T-cell (primary cell): Measurements from ENCODE around the gene ASIC3. TPM values are rescaled to one million over a fixed set of nuclear protein-coding genes. Genes with fewer than 3 reads are reported as not detected.
"Not testable (repeated sequence)": the region's sequence is repeated elsewhere in the genome, so short reads cannot be mapped to it uniquely, and the experiment has no call there.

Source experiments
- ATAC-seq, 4 experiments: fragments of 200-7000 bp in 3 of 4; fragments of 150-1000 bp in 1 of 4; cut with Tn5 transposase; replicated peaks in 1 of 4; 1 replicate in 3 of 4; 2 replicates in 1 of 4; pipeline ENCODE4 v1.10.0; 2021; ENCODE audit warnings: moderate library complexity in 3 of 4, mild to moderate bottlenecking in 2 of 4, moderate number of reproducible peaks in 1 of 4
- CTCF ChIA-PET, 2 donors: fragments of 300-600 bp; sonication (Branson Sonifier 250); formaldehyde crosslinking; loops; one replicate each; lab custom pipeline; 2022; ENCODE audit warnings: antibody characterized with exemption in 2 of 2; lab: Charles Lee
- POLR2A ChIA-PET, 2 donors: fragments of 300-600 bp; sonication (Branson Sonifier 250); formaldehyde crosslinking; loops; one replicate each; lab custom pipeline; 2022; ENCODE audit warnings: antibody characterized with exemption in 2 of 2; lab: Charles Lee
- DNase-seq, 35 experiments: peaks; one replicate each; pipeline versions ENCODE4 v3.0.0 to v3.0.0-alpha.2; 2013 to 2023
- H3K27ac ChIP-seq: one replicate; pipeline ENCODE4 v1.5.1; 2013; ENCODE audit warnings: low read length
- H3K27me3 ChIP-seq, 2 experiments: replicated peaks in 1 of 2; 1 replicate in 1 of 2; 2 replicates in 1 of 2; pipeline versions ENCODE4 v1.6.1 to v1.7.0; 2013; ENCODE audit warnings: low read length in 1 of 2, mixed read lengths in 1 of 2; ENCODE audit not compliant: control insufficient read depth in 2 of 2, insufficient read depth in 2 of 2; ENCODE audit errors: extremely low read depth in 1 of 2
- H3K36me3 ChIP-seq, 2 donors: 1 replicate in 1 of 2; 2 replicates in 1 of 2; pipeline versions ENCODE4 v1.6.1 to v1.7.0; 2013; ENCODE audit warnings: low read length in 1 of 2; ENCODE audit not compliant: control insufficient read depth in 2 of 2, insufficient read depth in 1 of 2; ENCODE audit errors: extremely low read depth in 1 of 2
- H3K4me1 ChIP-seq, 2 experiments: 1 replicate in 1 of 2; 2 replicates in 1 of 2; pipeline versions ENCODE4 v1.6.1 to v1.7.0; 2013; ENCODE audit warnings: low read length in 2 of 2, mixed read lengths in 1 of 2; ENCODE audit not compliant: insufficient read depth in 2 of 2, control insufficient read depth in 1 of 2; ENCODE audit errors: extremely low read depth in 1 of 2
- H3K4me3 ChIP-seq, 2 donors: 1 replicate in 1 of 2; 2 replicates in 1 of 2; pipeline versions ENCODE4 v1.5.1 to v1.7.0; 2013; ENCODE audit warnings: mild to moderate bottlenecking in 2 of 2, low read length in 1 of 2, moderate library complexity in 1 of 2; ENCODE audit not compliant: control insufficient read depth in 1 of 2; ENCODE audit errors: extremely low read depth in 1 of 2
- H3K9me3 ChIP-seq: 2 replicates; pipeline ENCODE4 v1.7.0; 2013
- H3K27ac Mint-ChIP-seq, 2 donors: one replicate each; pipeline ENCODE4 v1.8.0; 2020 to 2021; ENCODE audit warnings: mild to moderate bottlenecking in 2 of 2, mixed read lengths in 2 of 2
- H3K27me3 Mint-ChIP-seq, 2 donors: one replicate each; pipeline ENCODE4 v1.8.0; 2021 to 2022; ENCODE audit warnings: mixed read lengths in 2 of 2
- H3K36me3 Mint-ChIP-seq: one replicate; pipeline ENCODE4 v1.8.0; 2021; ENCODE audit warnings: mixed read lengths
- H3K4me1 Mint-ChIP-seq, 3 donors: one replicate each; pipeline ENCODE4 v1.8.0; 2020 to 2022; ENCODE audit warnings: mixed read lengths in 3 of 3, mild to moderate bottlenecking in 1 of 3
- H3K4me3 Mint-ChIP-seq, 3 donors: one replicate each; pipeline ENCODE4 v1.8.0; 2020 to 2022; ENCODE audit warnings: mild to moderate bottlenecking in 3 of 3, mixed read lengths in 3 of 3, moderate library complexity in 3 of 3
- H3K9me3 Mint-ChIP-seq, 3 donors: one replicate each; pipeline ENCODE4 v1.8.0; 2020 to 2022; ENCODE audit warnings: mixed read lengths in 3 of 3
- WGBS: methylation state at CpG from one replicate; pipeline ENCODE4 v1.1.5; 2013; ENCODE audit warnings: missing lambda C conversion rate; ENCODE audit not compliant: insufficient coverage; 5-methylcytosine and 5-hydroxymethylcytosine counted together
- total RNA-seq, 35 experiments: library from RNA in 6 of 35; stranded (reverse) in 6 of 35; fragments of 120-200 nt in 1 of 35; gene quantifications; one replicate each; pipeline versions ENCODE4 v1.2.1 to v1.2.4 and lab custom pipeline; 2013 to 2026

ASIC3 gene
- total RNA-seq, 5 donors from 2014 or later (not counting 1 experiment from before 2014, with no cell fraction given), result 9.8 to 16.0 (median 11.9) TPM

DNA sequence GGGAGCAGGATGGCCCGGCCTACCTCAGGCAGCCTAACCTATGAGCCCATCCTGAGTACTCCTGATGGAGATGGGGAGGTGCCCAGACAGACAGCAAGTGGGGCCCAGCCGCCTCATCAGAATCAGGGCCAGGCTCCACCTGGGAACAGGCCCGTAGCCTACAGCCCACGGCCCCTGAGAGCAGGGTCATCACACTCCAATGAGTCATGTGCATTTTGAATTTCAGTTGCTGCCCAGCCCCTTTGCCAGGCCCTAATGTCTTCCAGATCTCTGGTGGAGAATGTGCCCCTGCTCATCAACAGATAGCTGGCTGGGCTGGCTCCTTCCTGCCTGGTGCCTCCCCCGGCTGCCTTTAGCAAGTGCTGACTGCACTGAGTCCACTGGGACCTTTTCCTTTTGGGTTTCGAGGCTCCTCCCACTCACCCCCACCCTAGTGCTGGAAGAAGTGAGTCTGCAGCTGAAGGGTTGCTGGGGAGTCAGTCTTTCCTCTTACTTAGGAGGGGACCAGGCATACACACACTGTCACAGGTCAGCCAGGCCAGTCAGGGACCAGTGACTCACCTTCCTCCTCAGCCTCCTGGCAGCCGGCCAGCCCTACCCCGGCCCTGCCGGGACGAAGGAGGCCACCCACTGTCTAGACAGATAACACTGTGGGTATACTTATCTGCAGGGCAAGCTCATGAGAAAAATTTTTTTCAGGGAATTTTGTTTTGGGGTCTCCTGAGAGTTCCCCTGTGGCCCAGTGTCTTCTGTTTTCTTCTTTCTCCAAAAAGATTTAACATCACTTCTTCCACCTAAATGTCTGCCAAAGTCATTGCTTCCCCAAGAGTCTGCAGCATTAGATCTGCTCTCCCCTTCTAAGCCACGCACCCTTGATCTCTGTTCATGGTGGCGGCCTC is 9.1 kb upstream of the ASIC3 start:
- Histone ChIP-seq H3K4me1 (peaks cover 0 to 10% of the 10 kb centered on the region in 2 experiments), H3K9me3 (no peaks in the 10 kb centered on the region), H3K27me3 (no peaks in the 10 kb centered on the region), H3K36me3 (peaks cover 17 to 45% of the 10 kb centered on the region in 2 donors), H3K4me3 (no peak overlapping the region), H3K27ac (no peak overlapping the region)
- no peak overlapping the region for H3K4me3 Mint-ChIP-seq
- ATAC-seq (peak; percentile 29 to 57 (median 38)), DNase-seq (peak in 4 of 35 experiments; percentile 26 to 43 (median 33))
- peaks cover 0 to 12% (median 9%) of the 10 kb centered on the region in 3 donors for H3K4me1 Mint-ChIP-seq
- no peaks in the 10 kb centered on the region for H3K9me3 Mint-ChIP-seq
- H3K27ac Mint-ChIP-seq, result peak overlapping the region; percentile 46 to 48
- ChIA-PET POLR2A (no interaction called here), CTCF (interaction anchor here in 1 of 2 donors (0.8 kb wide), 1 partner anchor 21 kb away, joined by 3 read pairs; no protein-coding TSS in a partner anchor)
- 73% methylated on average over 5 of the region's 12 CpGs for WGBS
- peaks cover 17% of the 10 kb centered on the region for H3K36me3 Mint-ChIP-seq
- H3K27me3 Mint-ChIP-seq, result no peaks in the 10 kb centered on the region

DNA sequence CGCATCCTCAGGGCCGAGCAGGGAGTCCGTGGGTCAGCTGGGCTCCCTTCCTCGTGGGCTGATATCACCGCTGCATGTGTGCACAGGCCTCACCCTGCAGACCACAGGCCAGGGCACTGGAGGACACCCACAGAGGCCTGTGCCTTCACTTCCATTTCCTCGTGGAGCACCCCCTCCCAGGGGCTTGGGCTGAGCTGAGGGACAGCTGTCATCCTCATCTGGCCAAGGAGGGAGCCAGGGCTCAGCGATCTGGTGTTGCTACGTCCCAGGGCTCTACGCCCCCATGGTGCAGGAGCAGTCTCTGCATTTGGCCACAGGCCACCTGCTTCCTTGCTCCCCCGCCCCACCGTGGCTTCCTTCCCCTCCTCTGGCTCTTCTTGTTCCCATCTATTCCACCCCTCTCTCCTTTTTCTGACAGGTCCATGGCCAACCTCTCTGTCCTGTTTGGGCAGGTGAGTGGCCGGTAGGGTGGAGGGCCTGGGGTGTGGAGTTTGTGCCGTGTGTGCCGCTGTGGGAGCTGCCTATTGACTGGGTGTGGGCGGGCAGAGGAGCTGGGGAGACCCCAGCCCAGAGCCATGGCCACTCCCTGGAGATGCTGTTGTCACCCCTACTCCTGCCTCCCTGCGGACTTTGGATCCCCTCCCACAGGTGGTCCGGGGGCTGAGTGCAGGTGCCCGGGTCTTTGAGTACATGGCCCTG is 8.3 kb upstream of the ASIC3 start:
- Histone ChIP-seq H3K4me1 (peaks cover 0 to 10% of the 10 kb centered on the region in 2 experiments), H3K9me3 (no peaks in the 10 kb centered on the region), H3K4me3 (no peak overlapping the region), H3K27ac (no peak overlapping the region), H3K27me3 (no peaks in the 10 kb centered on the region), H3K36me3 (peaks cover 17 to 42% of the 10 kb centered on the region in 2 donors)
- DNase-seq (no peak), ATAC-seq (no peak)
- Mint-ChIP-seq H3K36me3 (peaks cover 17% of the 10 kb centered on the region), H3K4me1 (peaks cover 0 to 12% (median 9%) of the 10 kb centered on the region in 3 donors), H3K27ac (no peak overlapping the region), H3K27me3 (no peaks in the 10 kb centered on the region), H3K9me3 (no peaks in the 10 kb centered on the region), H3K4me3 (no peak overlapping the region)
- CTCF ChIA-PET, result interaction anchor here in 1 of 2 donors (0.8 kb wide), 1 partner anchor 22 kb away, joined by 3 read pairs; no protein-coding TSS in a partner anchor
- WGBS, result 71% methylated on average over 12 of the region's 18 CpGs
- POLR2A ChIA-PET, result no interaction called here

DNA sequence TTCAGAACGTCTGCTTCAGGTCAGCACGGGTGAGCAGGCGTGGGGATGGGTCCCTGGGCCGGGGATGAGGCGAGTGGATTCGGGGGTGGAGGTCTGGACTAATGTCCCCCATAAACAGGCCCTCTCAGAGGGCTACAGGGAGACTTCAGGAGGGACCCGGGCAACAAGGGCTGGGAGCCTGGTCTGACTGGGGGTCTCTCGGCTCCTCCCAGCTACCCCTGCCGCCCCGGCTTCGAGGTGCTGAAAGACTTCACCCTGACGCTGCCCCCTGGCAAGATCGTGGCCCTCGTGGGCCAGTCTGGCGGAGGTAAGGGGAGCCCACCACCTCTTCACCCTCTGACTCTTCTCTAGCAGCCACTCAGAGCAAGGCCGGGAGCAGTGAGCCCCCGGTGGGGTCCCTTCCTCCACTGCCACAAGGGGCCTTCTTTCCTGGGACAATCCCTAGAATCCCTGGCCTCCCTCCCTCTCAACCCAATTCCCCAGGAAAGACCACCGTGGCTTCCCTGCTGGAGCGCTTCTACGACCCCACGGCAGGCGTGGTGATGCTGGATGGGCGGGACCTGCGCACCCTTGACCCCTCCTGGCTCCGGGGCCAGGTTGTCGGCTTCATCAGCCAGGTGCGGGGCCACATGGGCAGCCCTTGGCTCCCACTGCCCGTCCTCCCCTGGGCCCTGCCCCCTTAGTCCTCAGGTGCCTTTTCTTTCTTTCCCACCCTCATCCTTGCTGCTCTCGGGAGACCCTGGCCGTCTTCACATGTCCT is 7.5 kb upstream of the ASIC3 start:
- no peaks in the 10 kb centered on the region for H3K27me3 ChIP-seq
- no peak for DNase-seq
- no peaks in the 10 kb centered on the region for H3K9me3 ChIP-seq
- Mint-ChIP-seq H3K9me3 (no peaks in the 10 kb centered on the region), H3K27ac (no peak overlapping the region), H3K4me3 (no peak overlapping the region), H3K27me3 (no peaks in the 10 kb centered on the region), H3K4me1 (peaks cover 0 to 12% (median 9%) of the 10 kb centered on the region in 3 donors), H3K36me3 (peaks cover 21% of the 10 kb centered on the region)
- no peak overlapping the region for H3K4me3 ChIP-seq
- H3K4me1 ChIP-seq, result peaks cover 0 to 10% of the 10 kb centered on the region in 2 experiments
- peaks cover 17 to 35% of the 10 kb centered on the region in 2 donors for H3K36me3 ChIP-seq
- 95% methylated on average over 27 of the region's 30 CpGs for WGBS
- H3K27ac ChIP-seq, result no peak overlapping the region
- CTCF ChIA-PET, result no interaction called here
- ATAC-seq, result no peak
- POLR2A ChIA-PET, result no interaction called here

DNA sequence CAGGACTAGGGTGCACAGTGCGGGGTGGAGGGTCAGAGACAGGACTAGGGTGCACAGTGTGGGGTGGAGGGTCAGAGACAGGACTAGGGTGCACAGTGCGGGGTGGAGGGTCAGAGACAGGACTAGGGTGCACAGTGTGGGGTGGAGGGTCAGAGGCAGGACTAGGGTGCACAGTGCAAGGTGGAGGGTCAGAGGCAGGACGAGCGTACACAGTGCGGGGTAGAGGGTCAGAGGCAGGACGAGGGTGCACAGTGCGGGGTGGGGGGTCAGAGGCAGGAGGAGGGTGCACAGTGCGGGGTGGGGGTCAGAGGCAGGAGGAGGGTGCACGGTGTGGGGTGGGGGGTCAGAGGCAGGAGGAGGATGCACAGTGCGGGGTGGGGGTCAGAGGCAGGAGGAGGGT is 4.9 kb upstream of the ASIC3 start:
- H3K27ac Mint-ChIP-seq, DNase-seq, H3K27me3 ChIP-seq, H3K27me3 Mint-ChIP-seq, H3K9me3 Mint-ChIP-seq, H3K27ac ChIP-seq, H3K4me3 Mint-ChIP-seq, POLR2A ChIA-PET, CTCF ChIA-PET, H3K4me3 ChIP-seq, H3K9me3 ChIP-seq, ATAC-seq: not testable (repeated sequence)
- H3K36me3 ChIP-seq, result peaks cover 11 to 19% of the 10 kb centered on the region in 2 donors
- H3K4me1 Mint-ChIP-seq, result peaks cover 0 to 12% (median 9%) of the 10 kb centered on the region in 3 donors
- peaks cover 0 to 10% of the 10 kb centered on the region in 2 experiments for H3K4me1 ChIP-seq
- H3K36me3 Mint-ChIP-seq, result peaks cover 13% of the 10 kb centered on the region
- 96% methylated on average over 5 of the region's 10 CpGs for WGBS

DNA sequence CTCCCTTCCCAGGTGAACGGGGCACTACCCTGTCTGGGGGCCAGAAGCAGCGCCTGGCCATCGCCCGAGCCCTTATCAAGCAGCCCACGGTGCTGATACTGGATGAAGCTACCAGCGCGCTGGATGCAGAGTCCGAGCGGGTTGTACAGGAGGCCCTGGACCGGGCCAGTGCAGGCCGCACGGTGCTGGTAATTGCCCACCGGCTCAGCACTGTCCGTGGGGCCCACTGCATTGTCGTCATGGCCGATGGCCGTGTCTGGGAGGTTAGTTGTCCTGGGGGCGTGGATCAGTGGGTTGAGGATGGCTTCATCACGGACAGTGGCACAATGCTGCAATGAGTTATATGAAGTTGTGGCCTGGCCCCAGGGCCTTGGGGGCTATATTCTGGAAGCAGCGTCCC is 4.4 kb upstream of the ASIC3 start:
- 97% methylated on average over 18 of the region's 20 CpGs for WGBS
- no peaks in the 10 kb centered on the region for H3K9me3 Mint-ChIP-seq
- DNase-seq, result no peak
- Histone ChIP-seq H3K27ac (no peak overlapping the region), H3K36me3 (peaks cover 11 to 19% of the 10 kb centered on the region in 2 donors), H3K9me3 (no peaks in the 10 kb centered on the region), H3K4me1 (peaks cover 0 to 7% of the 10 kb centered on the region in 2 experiments), H3K4me3 (no peak overlapping the region), H3K27me3 (no peaks in the 10 kb centered on the region)
- ATAC-seq, result no peak
- CTCF ChIA-PET, result no interaction called here
- H3K27me3 Mint-ChIP-seq, result no peaks in the 10 kb centered on the region
- H3K4me1 Mint-ChIP-seq, result peaks cover 0 to 9% (median 9%) of the 10 kb centered on the region in 3 donors
- peaks cover 13% of the 10 kb centered on the region for H3K36me3 Mint-ChIP-seq
- no peak overlapping the region for H3K4me3 Mint-ChIP-seq
- POLR2A ChIA-PET, result interaction anchor here in 1 of 2 donors (0.6 kb wide), 1 partner anchor 689 kb away, joined by 8 read pairs; no protein-coding TSS in a partner anchor
- no peak overlapping the region for H3K27ac Mint-ChIP-seq

DNA sequence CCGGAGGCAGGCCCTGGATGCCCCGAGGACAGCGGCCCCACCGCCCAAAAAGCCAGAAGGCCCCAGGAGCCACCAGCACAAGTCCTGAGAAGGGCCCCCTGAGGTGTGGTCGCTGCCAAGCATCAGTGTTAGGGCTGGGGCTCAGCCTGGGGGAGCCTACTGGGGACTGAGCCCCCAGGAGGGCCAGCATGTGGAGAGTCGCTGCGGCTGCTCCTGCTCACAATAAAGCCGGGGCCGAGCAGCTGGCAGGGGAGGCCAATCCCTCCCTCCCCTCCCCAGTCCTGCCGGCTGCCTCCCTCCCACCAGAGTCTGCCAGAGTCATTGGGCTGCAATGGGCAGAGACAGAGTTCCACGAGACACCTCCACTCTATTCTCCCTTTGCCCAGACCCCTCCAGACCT is 3.1 kb upstream of the ASIC3 start:
- ATAC-seq, result no peak
- H3K9me3 Mint-ChIP-seq, result no peaks in the 10 kb centered on the region
- Histone ChIP-seq H3K4me3 (no peak overlapping the region), H3K4me1 (no peaks in the 10 kb centered on the region), H3K27ac (no peak overlapping the region), H3K36me3 (peaks cover 11 to 19% of the 10 kb centered on the region in 2 donors), H3K27me3 (peaks cover 0 to 4% of the 10 kb centered on the region in 2 experiments), H3K9me3 (no peaks in the 10 kb centered on the region)
- no peak for DNase-seq
- ChIA-PET POLR2A (no interaction called here), CTCF (no interaction called here)
- WGBS, result 92% methylated on average over 8 of the region's 11 CpGs
- H3K4me1 Mint-ChIP-seq, result peaks cover 0 to under 1% (median 0%) of the 10 kb centered on the region in 3 donors
- H3K36me3 Mint-ChIP-seq, result peaks cover 13% of the 10 kb centered on the region
- H3K4me3 Mint-ChIP-seq, result no peak overlapping the region
- no peak overlapping the region for H3K27ac Mint-ChIP-seq
- no peaks in the 10 kb centered on the region for H3K27me3 Mint-ChIP-seq
